ENCODE data around the gene MYLK.

DNA sequence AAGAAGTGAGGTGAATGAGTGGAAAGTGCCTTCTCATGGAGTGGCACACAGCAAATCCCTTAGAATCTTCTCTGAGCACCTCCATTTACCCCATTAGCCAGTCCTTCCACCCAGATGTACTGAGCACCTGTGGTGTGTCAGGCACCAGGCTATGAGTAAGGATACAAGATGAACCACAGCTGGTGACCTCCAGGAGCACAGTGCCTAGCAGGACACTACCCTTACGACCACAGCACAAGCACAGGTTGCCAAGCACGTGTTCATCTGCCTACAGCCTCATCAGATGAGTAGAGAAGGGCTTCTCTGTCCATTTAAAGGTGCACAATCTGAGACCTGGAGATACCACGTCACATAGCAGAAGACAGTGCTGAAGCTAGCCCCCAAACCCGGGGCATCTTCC lies 6.2 kb downstream of the MYLK start:
- TF ChIP-seq, protein P1, sequence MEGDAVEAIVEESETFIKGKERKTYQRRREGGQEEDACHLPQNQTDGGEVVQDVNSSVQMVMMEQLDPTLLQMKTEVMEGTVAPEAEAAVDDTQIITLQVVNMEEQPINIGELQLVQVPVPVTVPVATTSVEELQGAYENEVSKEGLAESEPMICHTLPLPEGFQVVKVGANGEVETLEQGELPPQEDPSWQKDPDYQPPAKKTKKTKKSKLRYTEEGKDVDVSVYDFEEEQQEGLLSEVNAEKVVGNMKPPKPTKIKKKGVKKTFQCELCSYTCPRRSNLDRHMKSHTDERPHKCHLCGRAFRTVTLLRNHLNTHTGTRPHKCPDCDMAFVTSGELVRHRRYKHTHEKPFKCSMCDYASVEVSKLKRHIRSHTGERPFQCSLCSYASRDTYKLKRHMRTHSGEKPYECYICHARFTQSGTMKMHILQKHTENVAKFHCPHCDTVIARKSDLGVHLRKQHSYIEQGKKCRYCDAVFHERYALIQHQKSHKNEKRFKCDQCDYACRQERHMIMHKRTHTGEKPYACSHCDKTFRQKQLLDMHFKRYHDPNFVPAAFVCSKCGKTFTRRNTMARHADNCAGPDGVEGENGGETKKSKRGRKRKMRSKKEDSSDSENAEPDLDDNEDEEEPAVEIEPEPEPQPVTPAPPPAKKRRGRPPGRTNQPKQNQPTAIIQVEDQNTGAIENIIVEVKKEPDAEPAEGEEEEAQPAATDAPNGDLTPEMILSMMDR (IDR thresholded peaks at IDR 0.05; ENCODE audit: poor library complexity): no peak
- no peak for TF ChIP-seq EZH2 (IDR thresholded peaks at IDR 0.05; ENCODE audit: borderline replicate concordance)
- TF ChIP-seq EZH2phosphoT487 (IDR thresholded peaks at IDR 0.05; ENCODE audit: low read depth, severe bottlenecking, unreplicated experiment): no peak
